Ovary (tissue), 9 donors: ENCODE results near the gene AVL9. TPM values are rescaled to one million over a fixed set of nuclear protein-coding genes. Genes with fewer than 3 reads are reported as not detected.

Source experiments
- DNase-seq, 5 donors: peaks; one replicate each; pipeline ENCODE4 v3.0.0-alpha.2; 2019 to 2020
- H3K27ac ChIP-seq, 2 donors: fragments of 200-600 bp; one replicate each; pipeline versions ENCODE4 v1.5.1 to v1.8.0; 2019 to 2022
- H3K27me3 ChIP-seq: fragments of 200-600 bp; one replicate; pipeline ENCODE4 v1.8.0; 2022
- H3K36me3 ChIP-seq: fragments of 200-600 bp; sonication (generic); one replicate; pipeline ENCODE4 v1.5.1; 2019
- H3K4me1 ChIP-seq: one replicate; pipeline ENCODE4 v1.8.1; 2013; ENCODE audit warnings: mild to moderate bottlenecking, moderate library complexity; ENCODE audit not compliant: insufficient read depth
- H3K4me3 ChIP-seq: fragments of 200-600 bp; sonication (generic); one replicate; pipeline ENCODE4 v1.5.1; 2017
- H3K9me3 ChIP-seq, 2 donors: fragments of 200-600 bp in 1 of 2; sonication (generic) in 1 of 2; one replicate each; pipeline versions ENCODE4 v1.5.1 to v1.8.1; 2013 to 2019; ENCODE audit warnings: mild to moderate bottlenecking in 1 of 2, moderate library complexity in 1 of 2
- CTCF ChIP-seq, 3 donors: fragments of 450-650 bp in 2 of 3; fragments of 200-600 bp in 1 of 3; IDR thresholded peaks; one replicate each; pipeline versions ENCODE4 v1.5.1 to v1.8.0; 2016 to 2022; ENCODE audit warnings: antibody characterized with exemption in 3 of 3, mild to moderate bottlenecking in 1 of 3
- EP300 ChIP-seq: sonication (generic); formaldehyde crosslinking; IDR thresholded peaks from one replicate; pipeline ENCODE4 v1.6.1; 2017; ENCODE audit warnings: antibody characterized with exemption
- POLR2A ChIP-seq: fragments of 450-650 bp; IDR thresholded peaks from one replicate; pipeline ENCODE4 v1.6.1; 2017; ENCODE audit warnings: antibody characterized with exemption, mild to moderate bottlenecking, moderate library complexity
- WGBS, 3 donors: extraction: QIAGEN DNeasy Blood & Tissue Kit in 1 of 3; methylation state at CpG; one replicate each; pipeline versions ENCODE4 v1.1.5 to v1.1.7; 2013 to 2017; 5-methylcytosine and 5-hydroxymethylcytosine counted together
- intact Hi-C, 4 donors: fragments of 100-400 bp; cut with DNase I; formaldehyde crosslinking; loops; one replicate each; pipeline versions ENCODE4 v1.11.0 to v1.15.1; 2022 to 2023
- polyA plus RNA-seq, 2 donors: library from polyadenylated mRNA; stranded (reverse); fragments of 200-250 nt in 1 of 2; fragments of 350-450 nt in 1 of 2; fragmentation: Illumina TruSeq in 1 of 2; extraction: RNeasy Lipid Tissue Mini Kit (QIAGEN cat#74804) in 1 of 2; gene quantifications; one replicate each; pipeline ENCODE4 v1.2.3, GENCODE V29; 2013 to 2014
- total RNA-seq, 7 donors: library from RNA; depleted of rRNA in 2 of 7; stranded (reverse); fragments of >200 nt in 2 of 7; fragmentation: NEBNext Ultra II Directional in 3 of 7; extraction: Animal tissue kit (Norgen Biotek cat#: 25700) in 3 of 7; gene quantifications; one replicate each; pipeline versions ENCODE4 v1.1.0 to v1.2.4, GENCODE V29; 2016 to 2023
- donor health status: DM: no; HTN: no; CAD: no; lungs with moderate emphysema.
- donor health status: DM: no; HTN: no; CAD: no.
- donor health status: Bipolar disorder and iron deficiency.
- donor health status: DM: yes; HTN: yes; CAD: no.
- donor health status: DM: no; HTN: no; CAD: no.
- donor health status: DM: yes; HTN: yes; CAD: no.

The AVL9 gene
- total and polyA plus RNA-seq, 9 donors: 6.8 to 34.4 (median 25.0) TPM

- intact Hi-C loops: no loop called here
- Histone ChIP-seq H3K4me1 (no peaks in the 10 kb centered on the region), H3K27me3 (no peaks in the 10 kb centered on the region), H3K4me3 (no peak overlapping the region), H3K27ac (no peak overlapping the region), H3K36me3 (no peaks in the 10 kb centered on the region), H3K9me3 (no peaks in the 10 kb centered on the region)
- 28 to 48% (median 48%) methylated on average over 2 of the region's 2 CpGs for WGBS, 3 donors
- TF ChIP-seq POLR2A (no peak), CTCF (IDR thresholded peaks at IDR 0.05) (no peak)
- DNase-seq: no peak
These were observed 84.5 kb downstream of the AVL9 start for GRCh38 chr7:32579776-32580175.

- H3K36me3 ChIP-seq: no peaks in the 10 kb centered on the region
- WGBS, 3 donors: 62 to 84% (median 74%) methylated on average over 4 of the region's 4 CpGs
- H3K4me3 ChIP-seq: no peak overlapping the region
- no peaks in the 10 kb centered on the region for H3K27me3 ChIP-seq
- no peak overlapping the region for H3K27ac ChIP-seq
- H3K9me3 ChIP-seq: no peaks in the 10 kb centered on the region
- TF ChIP-seq CTCF (IDR thresholded peaks at IDR 0.05): no peak
- TF ChIP-seq POLR2A: no peak
- TF ChIP-seq EP300: no peak
- DNase-seq: no peak
- intact Hi-C loops: no loop called here
- H3K4me1 ChIP-seq: no peaks in the 10 kb centered on the region
These were observed 85.4 kb downstream of the AVL9 start for GRCh38 chr7:32580646-32581045.

GRCh38 chr7:32582036-32582435, 86.7 kb downstream of the AVL9 start:
- no peak for DNase-seq
- H3K36me3 ChIP-seq: no peaks in the 10 kb centered on the region
- 86 to 90% (median 90%) methylated on average over 3 of the region's 3 CpGs for WGBS, 3 donors
- H3K27ac ChIP-seq: no peak overlapping the region
- H3K27me3 ChIP-seq: no peaks in the 10 kb centered on the region
- H3K4me3 ChIP-seq: no peak overlapping the region
- no peaks in the 10 kb centered on the region for H3K9me3 ChIP-seq
- intact Hi-C loops: no loop called here
- peaks cover 4% of the 10 kb centered on the region for H3K4me1 ChIP-seq
- TF ChIP-seq CTCF (IDR thresholded peaks at IDR 0.05) (no peak), POLR2A (no peak), EP300 (no peak)

- no peak overlapping the region for H3K4me3 ChIP-seq
- intact Hi-C loops: no loop called here
- H3K27me3 ChIP-seq: no peaks in the 10 kb centered on the region
- peaks cover 8% of the 10 kb centered on the region for H3K4me1 ChIP-seq
- no peak for DNase-seq
- H3K27ac ChIP-seq: no peak overlapping the region
- 87 to 96% (median 93%) methylated on average over 4 of the region's 4 CpGs for WGBS, 3 donors
- TF ChIP-seq POLR2A (no peak), EP300 (no peak), CTCF (IDR thresholded peaks at IDR 0.05) (no peak)
- no peaks in the 10 kb centered on the region for H3K36me3 ChIP-seq
- H3K9me3 ChIP-seq: no peaks in the 10 kb centered on the region
These were observed 88.5 kb downstream of the AVL9 start for GRCh38 chr7:32583791-32584190.
